ENCODE data around the gene PRRG4. TPM values are rescaled to one million over a fixed set of nuclear protein-coding genes. Genes with fewer than 3 reads are reported as not detected.

PRRG4 gene
- total RNA-seq, 1 experiment from 2014 or later = 11.5 TPM

DNA sequence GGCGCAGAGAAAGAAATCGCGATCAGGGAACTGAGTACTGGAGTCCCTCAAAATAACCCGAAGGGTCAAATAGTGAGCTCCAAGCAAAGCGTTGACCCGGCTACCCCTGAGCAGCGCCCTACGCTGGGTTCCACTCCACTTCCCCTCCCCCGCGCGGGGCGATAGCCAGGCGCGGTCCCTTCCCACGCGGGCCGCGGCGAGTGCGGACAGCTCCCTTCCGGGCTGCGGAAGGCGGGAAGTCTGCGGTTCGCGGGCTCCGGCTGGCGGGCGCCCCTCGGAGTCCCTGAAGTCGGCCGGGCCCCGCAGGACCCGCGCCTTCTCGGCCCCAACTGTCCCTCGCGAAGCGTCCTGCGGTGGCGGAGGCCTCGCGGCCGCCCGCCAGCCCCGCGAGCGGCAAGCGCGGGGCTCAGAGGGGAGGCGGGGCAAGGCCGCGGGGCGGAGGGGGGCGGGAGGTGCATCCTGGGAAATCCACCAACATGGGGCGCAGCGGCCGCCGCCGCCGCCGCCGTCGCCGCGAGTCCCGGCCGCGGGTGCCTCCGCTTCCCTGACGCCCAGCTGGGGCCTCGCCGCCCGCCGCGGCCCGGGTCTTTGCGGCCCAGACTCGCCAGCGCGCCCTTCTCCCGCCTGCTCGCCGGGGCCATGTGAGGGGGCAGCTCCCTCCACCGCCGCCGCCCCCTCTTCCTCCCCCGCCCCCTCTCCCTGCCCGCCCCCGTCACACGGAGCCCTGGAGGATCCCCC lies 62.8 kb downstream of the PRRG4 start, which contains the start of gene QSER1:
Gene QSER1, plus strand, starts transcription at position 457 of the 738 bp plus-strand sequence. CDS start 315 bp downstream, outside the sequence.
- Histone ChIP-seq H3K79me2 (ENCODE audit: low read depth) (peaks cover 55% of the 10 kb centered on the region), H4K20me1 (ENCODE audit: insufficient read depth) (peaks cover 13% of the 10 kb centered on the region), H3K36me3 (ENCODE audit: low read depth) (peaks cover 7% of the 10 kb centered on the region; the same call in 1 of the 2 replicates), H3K9me3 (ENCODE audit: insufficient read depth, low read depth) (no peaks in the 10 kb centered on the region), H3F3A (ENCODE audit: insufficient read depth, low read depth) (peaks cover 31% of the 10 kb centered on the region; the same call in 1 of the 2 replicates), H3K27me3 (ENCODE audit: insufficient read depth, low read depth) (no peaks in the 10 kb centered on the region), H3K4me3 (peak within 1 kb of the TSS; percentile 95), H3K27ac (peak within 1 kb of the TSS; percentile 67), H3K9me2 (ENCODE audit: insufficient read depth) (no peaks in the 10 kb centered on the region), H3K4me1 (replicated peaks; ENCODE audit: insufficient read depth) (peaks cover 36% of the 10 kb centered on the region), H2AFZ (peak within 1 kb of the TSS; percentile 97), H3K4me2 (peak within 1 kb of the TSS; percentile 92)
- DNase-seq = peak in 1 of 2 experiments; percentile 67
- ChIA-PET CTCF (no interaction called here), POLR2A (ENCODE audit: unreplicated experiment) (interaction anchor here (0.5 to 0.6 kb wide), 5 partner anchors 15 to 268 kb away, joined by 3 to 15 read pairs (median 4); no protein-coding TSS in a partner anchor)
- TSS peak; percentile 50 for BruUV-seq (replicated peaks)
- no peak for TF ChIP-seq EZH2 (IDR thresholded peaks at IDR 0.05; ENCODE audit: low read depth)
- TF ChIP-seq, protein P1, sequence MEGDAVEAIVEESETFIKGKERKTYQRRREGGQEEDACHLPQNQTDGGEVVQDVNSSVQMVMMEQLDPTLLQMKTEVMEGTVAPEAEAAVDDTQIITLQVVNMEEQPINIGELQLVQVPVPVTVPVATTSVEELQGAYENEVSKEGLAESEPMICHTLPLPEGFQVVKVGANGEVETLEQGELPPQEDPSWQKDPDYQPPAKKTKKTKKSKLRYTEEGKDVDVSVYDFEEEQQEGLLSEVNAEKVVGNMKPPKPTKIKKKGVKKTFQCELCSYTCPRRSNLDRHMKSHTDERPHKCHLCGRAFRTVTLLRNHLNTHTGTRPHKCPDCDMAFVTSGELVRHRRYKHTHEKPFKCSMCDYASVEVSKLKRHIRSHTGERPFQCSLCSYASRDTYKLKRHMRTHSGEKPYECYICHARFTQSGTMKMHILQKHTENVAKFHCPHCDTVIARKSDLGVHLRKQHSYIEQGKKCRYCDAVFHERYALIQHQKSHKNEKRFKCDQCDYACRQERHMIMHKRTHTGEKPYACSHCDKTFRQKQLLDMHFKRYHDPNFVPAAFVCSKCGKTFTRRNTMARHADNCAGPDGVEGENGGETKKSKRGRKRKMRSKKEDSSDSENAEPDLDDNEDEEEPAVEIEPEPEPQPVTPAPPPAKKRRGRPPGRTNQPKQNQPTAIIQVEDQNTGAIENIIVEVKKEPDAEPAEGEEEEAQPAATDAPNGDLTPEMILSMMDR (conservative IDR thresholded peaks at IDR 0.05) = no peak
- intact Hi-C loops (cut with micrococcal nuclease; ENCODE audit: unreplicated experiment) = loop anchor here (5.0 to 10.0 kb wide), 3 partner anchors 85 to 308 kb away; partner anchors contain the start of gene EIF3M

DNA sequence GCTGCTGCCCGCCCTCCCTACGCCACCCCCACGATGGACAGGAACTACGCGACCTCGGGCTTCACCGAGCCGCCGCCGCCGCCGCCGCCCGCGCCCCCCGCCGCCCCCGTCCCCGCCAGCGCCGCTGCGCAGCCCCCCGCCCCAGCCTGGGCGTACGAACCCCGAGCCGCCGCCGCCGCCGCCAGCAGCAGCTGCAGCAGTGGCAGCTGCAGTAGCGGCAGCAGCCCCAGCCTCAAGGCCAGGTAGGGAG lies 63.3 kb downstream of the PRRG4 start:
- Histone ChIP-seq H3K36me3 (ENCODE audit: low read depth) (peaks cover 7% of the 10 kb centered on the region; the same call in 1 of the 2 replicates), H4K20me1 (ENCODE audit: insufficient read depth) (peaks cover 13% of the 10 kb centered on the region), H3K27me3 (ENCODE audit: insufficient read depth, low read depth) (no peaks in the 10 kb centered on the region), H3K9me3 (ENCODE audit: insufficient read depth, low read depth) (no peaks in the 10 kb centered on the region), H3F3A (ENCODE audit: insufficient read depth, low read depth) (peaks cover 31% of the 10 kb centered on the region; the same call in 1 of the 2 replicates), H3K4me1 (replicated peaks; ENCODE audit: insufficient read depth) (peaks cover 36% of the 10 kb centered on the region), H3K9me2 (ENCODE audit: insufficient read depth) (no peaks in the 10 kb centered on the region), H3K4me3 (peak overlapping the region; percentile 91), H3K4me2 (peak overlapping the region; percentile 77), H3K27ac (peak overlapping the region; percentile 63), H2AFZ (peak overlapping the region; percentile 95), H3K79me2 (ENCODE audit: low read depth) (peaks cover 60% of the 10 kb centered on the region)
- ChIA-PET CTCF (no interaction called here), POLR2A (ENCODE audit: unreplicated experiment) (interaction anchor here (0.6 kb wide), 2 partner anchors 90 to 267 kb away, joined by 4 read pairs; no protein-coding TSS in a partner anchor)
- no TSS peak for BruUV-seq (replicated peaks)
- intact Hi-C loops (cut with micrococcal nuclease; ENCODE audit: unreplicated experiment) = loop anchor here (5.0 to 10.0 kb wide), 3 partner anchors 86 to 308 kb away; partner anchors contain the start of gene EIF3M
- no peak for DNase-seq
- TF ChIP-seq EZH2 (IDR thresholded peaks at IDR 0.05; ENCODE audit: low read depth) = no peak
- TF ChIP-seq, protein P1 (conservative IDR thresholded peaks at IDR 0.05) = no peak

DNA sequence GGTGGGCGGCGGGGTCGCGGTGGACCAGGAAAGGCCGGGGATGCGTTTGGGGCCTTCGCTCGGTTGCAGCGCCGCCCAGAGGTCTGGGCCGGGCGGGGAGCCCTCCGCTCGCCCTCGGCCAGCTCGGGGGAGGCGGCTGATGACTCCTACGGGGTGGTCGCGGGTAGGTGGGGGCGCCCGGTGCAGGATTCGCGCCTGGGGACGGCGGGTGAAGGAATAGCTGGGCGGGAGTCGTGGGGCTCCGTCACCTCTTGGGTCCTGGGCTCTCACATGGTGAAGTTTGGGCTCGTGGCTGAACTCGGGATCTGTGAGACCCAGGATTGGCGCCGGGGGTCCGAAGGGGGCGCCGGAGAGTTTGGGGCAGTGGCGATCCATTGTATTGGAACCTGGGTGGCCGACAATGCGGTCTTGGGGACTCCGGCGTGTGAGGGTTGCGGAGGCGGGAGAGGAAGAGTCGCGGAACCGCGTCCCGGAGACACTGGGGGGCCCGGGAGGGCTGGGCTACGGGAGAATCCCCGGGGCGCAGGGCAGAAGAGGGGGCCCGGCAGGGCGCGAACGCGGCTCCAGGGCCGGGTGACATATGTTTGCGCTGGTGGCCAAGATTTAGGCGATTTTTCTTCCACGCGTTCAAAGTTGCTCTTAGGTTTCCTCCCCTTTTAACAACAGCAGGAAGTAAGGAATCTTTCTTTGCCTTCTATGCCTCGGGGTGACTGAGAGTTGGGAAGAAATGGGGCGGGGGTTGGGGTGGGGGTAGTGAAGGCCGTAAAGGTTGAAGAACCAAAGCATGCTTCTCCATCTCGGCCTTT lies 63.8 kb downstream of the PRRG4 start:
- Histone ChIP-seq H4K20me1 (ENCODE audit: insufficient read depth) (peaks cover 13% of the 10 kb centered on the region), H3K36me3 (ENCODE audit: low read depth) (peaks cover 7% of the 10 kb centered on the region; the same call in 1 of the 2 replicates), H3K27me3 (ENCODE audit: insufficient read depth, low read depth) (no peaks in the 10 kb centered on the region), H3K4me3 (peak overlapping the region; percentile 91), H3K27ac (peak overlapping the region; percentile 63), H3F3A (ENCODE audit: insufficient read depth, low read depth) (peaks cover 30% of the 10 kb centered on the region; the same call in 1 of the 2 replicates), H3K9me2 (ENCODE audit: insufficient read depth) (no peaks in the 10 kb centered on the region), H2AFZ (peak overlapping the region; percentile 95), H3K4me2 (peak overlapping the region; percentile 77), H3K4me1 (replicated peaks; ENCODE audit: insufficient read depth) (peaks cover 34% of the 10 kb centered on the region), H3K9me3 (ENCODE audit: insufficient read depth, low read depth) (no peaks in the 10 kb centered on the region), H3K79me2 (ENCODE audit: low read depth) (peaks cover 65% of the 10 kb centered on the region)
- peak in 1 of 2 experiments; percentile 50 for DNase-seq
- no peak for TF ChIP-seq EZH2 (IDR thresholded peaks at IDR 0.05; ENCODE audit: low read depth)
- TF ChIP-seq, protein P1 (conservative IDR thresholded peaks at IDR 0.05) = no peak; the same call in 1 of the 2 replicates
- TSS peak; percentile 40 for BruUV-seq (replicated peaks)
- POLR2A ChIA-PET (ENCODE audit: unreplicated experiment) = interaction anchor here (0.5 to 0.6 kb wide), 4 partner anchors 12 to 535 kb away, joined by 3 to 4 read pairs (median 3); no protein-coding TSS in a partner anchor
- CTCF ChIA-PET = interaction anchor here (1.8 kb wide), 1 partner anchor 84 kb away, joined by 7 read pairs; no protein-coding TSS in a partner anchor
- intact Hi-C loops (cut with micrococcal nuclease; ENCODE audit: unreplicated experiment) = loop anchor here (2.0 to 10.0 kb wide), 4 partner anchors 63 to 309 kb away; partner anchors contain the start of gene EIF3M

Data from PC-9 (cell line).